Tibial nerve (tissue), 4 donors: ENCODE data around the gene GPC6.

ENCODE experiments used
- EP300 ChIP-seq, 2 donors: sonication (generic); formaldehyde crosslinking; IDR thresholded peaks; one replicate each; pipeline ENCODE4 v1.6.1; 2017; ENCODE audit warnings: antibody characterized with exemption in 2 of 2, mild to moderate bottlenecking in 1 of 2
- TF ChIP-seq, protein P1 (sequence below), 5 experiments: fragments of 200-600 bp in 3 of 5; fragments of 450-650 bp in 2 of 5; sonication (generic) in 3 of 5; IDR thresholded peaks; one replicate each; pipeline ENCODE4 v1.5.1; 2016 to 2019; ENCODE audit warnings: antibody characterized with exemption in 5 of 5, mild to moderate bottlenecking in 3 of 5, moderate library complexity in 2 of 5

DNA sequence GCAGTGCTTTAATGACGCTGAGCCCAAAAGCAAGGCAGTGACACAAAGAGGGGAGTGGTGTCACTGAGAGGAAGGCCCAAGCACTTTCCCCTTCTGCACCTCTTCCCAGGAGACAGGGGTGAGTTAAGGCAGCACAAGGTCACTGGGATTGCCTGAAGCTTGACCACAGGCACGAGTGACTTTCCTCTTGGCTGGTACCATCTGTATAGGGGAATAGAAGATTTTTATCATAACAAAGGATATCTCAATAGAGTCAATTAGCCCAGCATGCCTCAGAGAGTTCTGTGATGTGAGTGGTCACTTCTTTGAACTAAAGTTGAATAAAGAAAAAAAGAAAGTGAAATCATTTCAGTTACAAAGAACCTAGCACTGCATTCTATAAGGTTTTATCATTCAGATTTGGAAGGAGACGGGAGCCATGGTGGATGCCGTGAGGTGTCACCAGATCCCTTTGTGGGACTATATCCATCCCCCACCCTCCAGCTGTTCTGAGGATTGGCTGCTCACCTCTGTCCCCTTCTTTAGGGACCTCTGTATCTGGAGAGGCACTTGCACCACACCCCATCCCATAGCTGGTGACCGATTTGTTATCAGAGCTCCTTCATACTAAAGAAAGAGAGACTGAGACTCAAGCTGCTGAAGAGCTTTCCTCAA lies 961.7 kb downstream of the GPC6 start:
- TF ChIP-seq, protein P1, sequence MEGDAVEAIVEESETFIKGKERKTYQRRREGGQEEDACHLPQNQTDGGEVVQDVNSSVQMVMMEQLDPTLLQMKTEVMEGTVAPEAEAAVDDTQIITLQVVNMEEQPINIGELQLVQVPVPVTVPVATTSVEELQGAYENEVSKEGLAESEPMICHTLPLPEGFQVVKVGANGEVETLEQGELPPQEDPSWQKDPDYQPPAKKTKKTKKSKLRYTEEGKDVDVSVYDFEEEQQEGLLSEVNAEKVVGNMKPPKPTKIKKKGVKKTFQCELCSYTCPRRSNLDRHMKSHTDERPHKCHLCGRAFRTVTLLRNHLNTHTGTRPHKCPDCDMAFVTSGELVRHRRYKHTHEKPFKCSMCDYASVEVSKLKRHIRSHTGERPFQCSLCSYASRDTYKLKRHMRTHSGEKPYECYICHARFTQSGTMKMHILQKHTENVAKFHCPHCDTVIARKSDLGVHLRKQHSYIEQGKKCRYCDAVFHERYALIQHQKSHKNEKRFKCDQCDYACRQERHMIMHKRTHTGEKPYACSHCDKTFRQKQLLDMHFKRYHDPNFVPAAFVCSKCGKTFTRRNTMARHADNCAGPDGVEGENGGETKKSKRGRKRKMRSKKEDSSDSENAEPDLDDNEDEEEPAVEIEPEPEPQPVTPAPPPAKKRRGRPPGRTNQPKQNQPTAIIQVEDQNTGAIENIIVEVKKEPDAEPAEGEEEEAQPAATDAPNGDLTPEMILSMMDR (IDR thresholded peaks at IDR 0.05) = no peak
- no peak for TF ChIP-seq EP300 (IDR thresholded peaks at IDR 0.05)
